Adrenal gland (tissue), 12 donors: Measurements from ENCODE around the gene NEK2. TPM values are rescaled to one million over a fixed set of nuclear protein-coding genes. Genes with fewer than 3 reads are reported as not detected.
"Not testable (repeated sequence)": the region's sequence is repeated elsewhere in the genome, so short reads cannot be mapped to it uniquely, and the experiment has no call there.

Source experiments
- DNase-seq, 7 donors: peaks; one replicate each; pipeline ENCODE4 v3.0.0-alpha.2; 2019 to 2020
- H3K27ac ChIP-seq, 5 donors: fragments of 200-600 bp; sonication (generic) in 4 of 5; 1 replicate in 3 of 5; 2 replicates in 2 of 5; pipeline versions ENCODE4 v1.5.1 to v1.8.0; 2016 to 2020; ENCODE audit warnings: mild to moderate bottlenecking in 1 of 5
- H3K27me3 ChIP-seq: fragments of 200-600 bp; 2 replicates; pipeline ENCODE4 v1.8.0; 2021
- H3K36me3 ChIP-seq, 2 donors: fragments of 200-600 bp; replicated peaks in 1 of 2; 1 replicate in 1 of 2; 2 replicates in 1 of 2; pipeline versions ENCODE4 v1.5.1 to v1.8.0; 2018 to 2022
- H3K4me1 ChIP-seq, 2 donors: fragments of 200-600 bp; replicated peaks in 1 of 2; 1 replicate in 1 of 2; 2 replicates in 1 of 2; pipeline versions ENCODE4 v1.5.1 to v1.8.0; 2018 to 2021
- H3K4me3 ChIP-seq, 4 donors: fragments of 200-600 bp; sonication (generic) in 3 of 4; one replicate each; pipeline ENCODE4 v1.5.1; 2016 to 2018
- H3K9me3 ChIP-seq, 3 donors: fragments of 200-600 bp; sonication (generic) in 1 of 3; replicated peaks in 1 of 3; 1 replicate in 2 of 3; 2 replicates in 1 of 3; pipeline versions ENCODE4 v1.5.1 to v1.8.0; 2016 to 2021
- POLR2A ChIP-seq, 2 donors: fragments of 450-650 bp; IDR thresholded peaks; one replicate each; pipeline ENCODE4 v1.6.1; 2017; ENCODE audit warnings: antibody characterized with exemption in 2 of 2, mild to moderate bottlenecking in 2 of 2, moderate library complexity in 1 of 2
- WGBS, 4 donors: extraction: QIAGEN DNeasy Blood & Tissue Kit in 2 of 4; methylation state at CpG; one replicate each; pipeline versions ENCODE4 v1.1.5 to v1.1.7; 2013 to 2017; 5-methylcytosine and 5-hydroxymethylcytosine counted together
- intact Hi-C, 2 donors: fragments of 100-400 bp; cut with DNase I; formaldehyde crosslinking; loops; one replicate each; pipeline versions ENCODE4 v1.14.1 to v1.15.0; 2022 to 2023
- polyA plus RNA-seq, 3 donors: library from polyadenylated mRNA; stranded (reverse); fragments of 200-250 nt in 2 of 3; fragments of 350-450 nt in 1 of 3; fragmentation: Illumina TruSeq in 1 of 3; extraction: RNeasy Lipid Tissue Mini Kit (QIAGEN cat#74804) in 1 of 3; gene quantifications; one replicate each; pipeline ENCODE4 v1.2.3, GENCODE V29; 2013 to 2014
- total RNA-seq, 9 donors: library from RNA; depleted of rRNA in 4 of 9; stranded (reverse); fragments of >200 nt in 4 of 9; fragments of 120-200 nt in 1 of 9; fragmentation: NEBNext Ultra II Directional in 1 of 9; extraction: Animal tissue kit (Norgen Biotek cat#: 25700) in 1 of 9; gene quantifications; one replicate each; pipeline versions ENCODE4 v1.1.0 to v1.2.4, GENCODE V29; 2013 to 2023
- TF ChIP-seq, protein P1 (sequence below), 6 experiments: fragments of 450-650 bp in 4 of 6; fragments of 200-600 bp in 2 of 6; sonication (generic) in 1 of 6; IDR thresholded peaks; 1 replicate in 5 of 6; 2 replicates in 1 of 6; pipeline versions ENCODE4 v1.5.1 to v1.8.0; 2016 to 2021; ENCODE audit warnings: antibody characterized with exemption in 6 of 6, mild to moderate bottlenecking in 2 of 6, moderate library complexity in 1 of 6
- donor health status: healthy with polysubstance abuse.
- donor health status: Bipolar disorder and iron deficiency.
- donor health status: DM: yes; HTN: yes; CAD: no.
- donor health status: DM: no; HTN: no; CAD: no.
- donor health status: DM: no; HTN: no; CAD: no.
- donor health status: DM: yes; HTN: yes; CAD: no.

NEK2 gene
- total and polyA plus RNA-seq, 12 donors: 0.08 to 19.9 (median 0.95) TPM

DNA sequence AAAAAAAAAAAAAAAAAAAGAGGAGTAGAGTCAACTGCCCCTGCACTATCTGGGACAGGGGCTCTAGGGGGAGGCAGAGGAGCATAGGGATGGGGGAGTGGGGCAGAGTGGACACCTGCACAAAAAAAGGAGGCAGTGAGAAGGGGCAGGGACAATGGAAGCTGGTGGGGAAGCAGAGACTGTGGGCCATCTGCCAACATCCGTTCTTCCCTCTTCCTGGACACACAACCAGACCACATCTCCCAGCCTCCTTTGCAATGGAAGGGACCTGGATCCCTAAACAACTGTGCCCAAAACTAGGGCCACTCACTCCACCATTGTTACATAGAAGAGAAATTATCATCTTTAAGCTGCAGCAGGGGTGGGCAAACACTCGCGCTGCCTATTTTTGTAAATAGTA, 38.4 kb downstream of the NEK2 start:
- H3K27me3 ChIP-seq: no peaks in the 10 kb centered on the region
- H3K4me1 ChIP-seq: peaks cover 8 to 19% of the 10 kb centered on the region in 2 donors
- H3K4me3 ChIP-seq: no peak overlapping the region
- no peak for DNase-seq
- no peaks in the 10 kb centered on the region for H3K36me3 ChIP-seq
- TF ChIP-seq POLR2A (IDR thresholded peaks at IDR 0.05): no peak
- TF ChIP-seq, protein P1, sequence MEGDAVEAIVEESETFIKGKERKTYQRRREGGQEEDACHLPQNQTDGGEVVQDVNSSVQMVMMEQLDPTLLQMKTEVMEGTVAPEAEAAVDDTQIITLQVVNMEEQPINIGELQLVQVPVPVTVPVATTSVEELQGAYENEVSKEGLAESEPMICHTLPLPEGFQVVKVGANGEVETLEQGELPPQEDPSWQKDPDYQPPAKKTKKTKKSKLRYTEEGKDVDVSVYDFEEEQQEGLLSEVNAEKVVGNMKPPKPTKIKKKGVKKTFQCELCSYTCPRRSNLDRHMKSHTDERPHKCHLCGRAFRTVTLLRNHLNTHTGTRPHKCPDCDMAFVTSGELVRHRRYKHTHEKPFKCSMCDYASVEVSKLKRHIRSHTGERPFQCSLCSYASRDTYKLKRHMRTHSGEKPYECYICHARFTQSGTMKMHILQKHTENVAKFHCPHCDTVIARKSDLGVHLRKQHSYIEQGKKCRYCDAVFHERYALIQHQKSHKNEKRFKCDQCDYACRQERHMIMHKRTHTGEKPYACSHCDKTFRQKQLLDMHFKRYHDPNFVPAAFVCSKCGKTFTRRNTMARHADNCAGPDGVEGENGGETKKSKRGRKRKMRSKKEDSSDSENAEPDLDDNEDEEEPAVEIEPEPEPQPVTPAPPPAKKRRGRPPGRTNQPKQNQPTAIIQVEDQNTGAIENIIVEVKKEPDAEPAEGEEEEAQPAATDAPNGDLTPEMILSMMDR (IDR thresholded peaks at IDR 0.05): no peak
- intact Hi-C loops: no loop called here
- H3K9me3 ChIP-seq: no peaks in the 10 kb centered on the region
- H3K27ac ChIP-seq: peak overlapping the region in 1 of 5 donors; percentile 10
- 65 to 75% (median 74%) methylated on average over 3 of the region's 3 CpGs for WGBS, 4 donors

DNA sequence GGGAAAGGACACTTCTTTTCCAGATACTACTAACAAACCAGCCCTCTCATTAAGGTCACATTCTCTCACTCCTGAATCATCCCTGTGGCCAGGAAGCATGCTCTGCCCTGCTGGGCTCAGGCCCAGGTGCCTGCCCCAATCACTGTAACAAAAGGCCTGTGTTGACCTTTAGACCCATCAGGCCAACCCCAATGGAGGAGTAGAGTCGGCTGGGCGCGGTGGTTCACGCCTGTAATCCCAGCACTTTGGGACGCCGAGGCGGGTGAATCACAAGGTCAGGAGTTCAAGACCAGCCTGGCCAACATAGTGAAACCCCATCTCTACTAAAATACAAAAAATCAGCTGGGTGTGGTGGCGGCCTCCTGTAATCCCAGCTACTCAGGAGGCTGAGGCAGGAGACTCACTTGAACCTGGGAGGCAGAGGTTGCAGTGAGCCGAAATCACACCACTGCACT, 38.8 kb downstream of the NEK2 start:
- intact Hi-C loops, H3K9me3 ChIP-seq, H3K4me3 ChIP-seq, H3K36me3 ChIP-seq, H3K27me3 ChIP-seq: not testable (repeated sequence)
- peak overlapping the region in 2 of 5 donors; percentile 30 to 72 for H3K27ac ChIP-seq
- 42 to 100% (median 53%) methylated on average over 1 to 9 of the region's 9 CpGs for WGBS, 4 donors
- DNase-seq: peak; percentile 52 to 95 (median 82)
- H3K4me1 ChIP-seq: peaks cover 10 to 22% of the 10 kb centered on the region in 2 donors

DNA sequence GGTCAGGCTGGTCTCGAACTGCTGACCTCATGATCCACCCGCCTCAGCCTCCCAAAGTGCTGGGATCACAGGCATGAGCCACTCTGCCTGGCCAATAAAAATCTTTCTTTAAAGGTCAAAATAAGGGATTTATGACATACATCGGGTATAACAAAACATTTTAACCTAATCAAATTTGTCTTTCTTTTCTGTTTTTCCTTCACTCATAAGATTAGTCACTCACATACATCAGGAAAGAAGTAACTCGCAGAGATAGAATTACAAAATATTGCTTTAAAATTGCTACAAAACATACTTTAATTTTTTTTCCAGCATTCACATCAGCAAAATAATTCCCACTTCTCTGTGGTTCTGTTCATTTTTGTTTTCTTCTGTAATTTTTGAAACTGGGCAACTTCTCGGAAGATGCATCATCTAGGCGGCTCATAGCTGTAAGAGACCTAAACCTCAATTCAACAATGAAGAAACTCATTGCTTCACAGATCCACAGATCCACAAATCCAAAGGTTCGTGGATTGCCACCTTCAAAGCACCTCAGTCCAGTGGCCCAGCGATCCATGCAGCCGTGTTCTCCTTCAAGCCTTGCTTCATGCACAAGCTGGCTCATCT, 39.7 kb downstream of the NEK2 start:
- 76 to 81% (median 80%) methylated on average over 9 of the region's 9 CpGs for WGBS, 4 donors
- H3K4me3 ChIP-seq: no peak overlapping the region
- DNase-seq: peak in 1 of 7 donors; percentile 1
- H3K36me3 ChIP-seq: no peaks in the 10 kb centered on the region
- intact Hi-C loops: no loop called here
- H3K4me1 ChIP-seq: peaks cover 10 to 25% of the 10 kb centered on the region in 2 donors
- H3K27me3 ChIP-seq: no peaks in the 10 kb centered on the region
- TF ChIP-seq, protein P1 (IDR thresholded peaks at IDR 0.05): no peak
- TF ChIP-seq POLR2A (IDR thresholded peaks at IDR 0.05): no peak
- peak overlapping the region in 1 of 5 donors; percentile 40 for H3K27ac ChIP-seq
- H3K9me3 ChIP-seq: no peaks in the 10 kb centered on the region

DNA sequence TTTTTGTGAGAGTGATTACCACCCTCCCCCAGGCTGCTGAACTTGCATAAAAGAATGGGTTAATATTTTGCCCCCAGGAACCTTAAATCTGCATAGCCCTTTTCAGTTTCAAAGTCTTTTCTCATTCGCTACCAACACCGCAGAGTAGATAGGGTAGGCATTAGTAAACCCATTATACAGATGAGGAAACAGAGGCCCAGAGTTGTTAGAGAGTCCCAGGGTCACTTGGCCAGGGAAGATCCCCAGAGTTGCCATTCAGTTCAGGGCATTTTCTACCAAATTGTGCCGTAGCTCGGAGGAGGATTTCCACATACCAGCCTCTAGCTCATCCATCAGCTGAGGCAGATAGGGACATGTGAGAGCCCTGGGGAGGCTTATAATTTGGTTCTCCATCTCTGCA, 40.5 kb downstream of the NEK2 start:
- peaks cover 15 to 31% of the 10 kb centered on the region in 2 donors for H3K4me1 ChIP-seq
- no peak overlapping the region for H3K27ac ChIP-seq
- no peak overlapping the region for H3K4me3 ChIP-seq
- intact Hi-C loops: no loop called here
- no peaks in the 10 kb centered on the region for H3K9me3 ChIP-seq
- TF ChIP-seq, protein P1 (IDR thresholded peaks at IDR 0.05): no peak
- no peak for TF ChIP-seq POLR2A (IDR thresholded peaks at IDR 0.05)
- DNase-seq: peak in 1 of 7 donors; percentile 2
- WGBS, 4 donors: 80 to 95% (median 89%) methylated on average over 4 of the region's 4 CpGs
- no peaks in the 10 kb centered on the region for H3K27me3 ChIP-seq
- H3K36me3 ChIP-seq: no peaks in the 10 kb centered on the region

DNA sequence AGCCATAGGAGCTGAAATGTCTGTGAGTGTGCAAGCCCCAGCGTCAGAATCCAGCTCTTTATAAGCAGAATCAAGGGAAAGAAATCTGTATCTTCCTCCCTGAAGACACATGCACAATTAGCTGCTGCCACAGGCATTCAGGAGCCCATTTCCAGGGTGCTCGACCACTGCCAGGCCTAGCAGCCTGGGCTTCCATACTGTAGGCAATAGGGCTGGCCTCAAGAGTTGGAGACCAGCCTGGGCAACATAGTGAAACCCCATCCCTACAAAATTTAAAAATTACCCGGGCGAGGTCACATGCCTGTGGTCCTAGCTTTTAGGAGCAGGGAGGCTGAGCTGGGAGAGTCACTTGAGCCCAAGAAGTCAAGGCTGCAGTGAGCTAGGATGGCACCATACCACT, 41.0 kb downstream of the NEK2 start:
- H3K4me1 ChIP-seq: peaks cover 15 to 31% of the 10 kb centered on the region in 2 donors
- H3K4me3 ChIP-seq: no peak overlapping the region
- TF ChIP-seq POLR2A (IDR thresholded peaks at IDR 0.05): no peak
- TF ChIP-seq, protein P1 (IDR thresholded peaks at IDR 0.05): no peak
- H3K36me3 ChIP-seq: no peaks in the 10 kb centered on the region
- peak overlapping the region in 1 of 5 donors; percentile 80 for H3K27ac ChIP-seq
- intact Hi-C loops: no loop called here
- H3K27me3 ChIP-seq: no peaks in the 10 kb centered on the region
- 89 to 93% (median 92%) methylated on average over 4 of the region's 4 CpGs for WGBS, 4 donors
- peak in 2 of 7 donors; percentile 6 to 10 for DNase-seq
- H3K9me3 ChIP-seq: no peaks in the 10 kb centered on the region
